BJ (cell line): ENCODE data around the gene KIAA0513. TPM values are rescaled to one million over a fixed set of nuclear protein-coding genes. Genes with fewer than 3 reads are reported as not detected.

Experiments
- CTCF ChIA-PET: fragments of 350-600 bp; formaldehyde crosslinking; extraction: SDS; loops from one replicate; lab custom pipeline; 2021; ENCODE audit warnings: antibody characterized with exemption, inconsistent platforms; lab: Yijun Ruan, JAX
- POLR2A ChIA-PET: fragments of 300-600 bp; sonication (Branson Sonifier 250); formaldehyde crosslinking; extraction: SDS; loops from one replicate; lab custom pipeline; 2021; ENCODE audit warnings: antibody characterized with exemption; lab: Charles Lee
- DNase-seq: peaks from one replicate; pipeline ENCODE4 v3.0.0-alpha.2; 2011; ENCODE audit warnings: low read depth
- H3K27me3 ChIP-seq: 2 replicates; pipeline ENCODE4 v1.6.0; 2011; ENCODE audit warnings: low read length; ENCODE audit not compliant: control insufficient read depth, insufficient read depth
- H3K36me3 ChIP-seq: 2 replicates; pipeline ENCODE4 v1.5.1; 2011; ENCODE audit warnings: low read length; ENCODE audit not compliant: control insufficient read depth, insufficient read depth
- H3K4me3 ChIP-seq: 2 replicates; pipeline ENCODE4 v1.5.1; 2011; ENCODE audit warnings: low read depth, mild to moderate bottlenecking, control low read depth, low read length
- polyA plus RNA-seq: library from polyadenylated mRNA; depleted of rRNA; stranded (reverse); fragments of >200 nt; gene quantifications from 2 replicates; pipeline ENCODE4 v1.2.3, GENCODE V29; 2011
- TF ChIP-seq, protein P1 (sequence below): IDR thresholded peaks from 2 replicates; pipeline ENCODE4 v1.5.1; 2011; ENCODE audit warnings: low read depth, mild to moderate bottlenecking, control low read depth, inconsistent platforms, low read length, moderate library complexity; ENCODE audit not compliant: insufficient read depth

The KIAA0513 gene
- polyA plus RNA-seq, 1 experiment = 6.6 TPM

DNA sequence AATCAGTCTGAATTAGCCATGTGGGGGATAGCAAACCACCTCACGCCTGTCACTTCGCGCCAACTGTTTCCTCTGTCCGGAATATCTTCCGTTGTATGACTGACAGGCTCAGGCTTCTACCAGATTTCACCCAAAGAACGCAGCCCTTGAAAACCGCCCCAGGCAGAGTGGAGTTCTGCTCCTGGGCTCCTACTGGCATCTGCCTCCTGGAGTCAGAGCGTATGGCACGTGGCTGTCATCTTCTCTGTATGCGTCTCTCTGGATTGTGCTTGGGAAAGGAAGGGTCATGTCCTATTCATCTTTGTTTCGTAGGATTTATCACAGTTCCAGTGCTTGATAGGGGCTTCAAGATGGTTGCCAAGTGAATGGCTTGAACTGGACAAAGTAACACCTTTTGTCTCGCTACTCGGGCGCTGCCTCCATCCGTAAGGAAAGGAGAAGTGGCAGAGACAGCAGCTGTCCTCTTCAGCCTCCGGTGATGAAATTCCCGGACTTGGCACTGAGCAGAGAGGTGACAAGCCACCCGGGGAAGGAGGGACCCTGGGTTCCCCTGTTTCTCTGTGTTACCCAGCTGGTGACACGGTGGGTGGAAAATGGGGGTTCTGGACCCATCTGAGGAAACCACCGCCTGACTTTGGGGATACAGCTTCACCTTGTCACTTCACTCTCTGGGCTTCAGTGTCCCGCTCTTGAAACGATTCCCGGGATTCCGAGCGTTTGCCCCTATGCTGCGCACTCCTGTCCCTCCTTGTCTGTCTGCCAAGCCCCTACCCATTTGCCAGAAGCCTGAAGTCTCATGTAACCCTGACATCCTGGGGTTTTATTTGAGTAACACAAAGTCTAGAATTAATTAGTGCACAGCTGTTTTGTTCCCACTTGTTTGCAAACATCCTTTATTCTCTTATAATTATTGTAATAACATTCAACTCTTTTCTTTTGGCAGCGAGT, 13.9 kb downstream of the KIAA0513 start:
- TF ChIP-seq, protein P1, sequence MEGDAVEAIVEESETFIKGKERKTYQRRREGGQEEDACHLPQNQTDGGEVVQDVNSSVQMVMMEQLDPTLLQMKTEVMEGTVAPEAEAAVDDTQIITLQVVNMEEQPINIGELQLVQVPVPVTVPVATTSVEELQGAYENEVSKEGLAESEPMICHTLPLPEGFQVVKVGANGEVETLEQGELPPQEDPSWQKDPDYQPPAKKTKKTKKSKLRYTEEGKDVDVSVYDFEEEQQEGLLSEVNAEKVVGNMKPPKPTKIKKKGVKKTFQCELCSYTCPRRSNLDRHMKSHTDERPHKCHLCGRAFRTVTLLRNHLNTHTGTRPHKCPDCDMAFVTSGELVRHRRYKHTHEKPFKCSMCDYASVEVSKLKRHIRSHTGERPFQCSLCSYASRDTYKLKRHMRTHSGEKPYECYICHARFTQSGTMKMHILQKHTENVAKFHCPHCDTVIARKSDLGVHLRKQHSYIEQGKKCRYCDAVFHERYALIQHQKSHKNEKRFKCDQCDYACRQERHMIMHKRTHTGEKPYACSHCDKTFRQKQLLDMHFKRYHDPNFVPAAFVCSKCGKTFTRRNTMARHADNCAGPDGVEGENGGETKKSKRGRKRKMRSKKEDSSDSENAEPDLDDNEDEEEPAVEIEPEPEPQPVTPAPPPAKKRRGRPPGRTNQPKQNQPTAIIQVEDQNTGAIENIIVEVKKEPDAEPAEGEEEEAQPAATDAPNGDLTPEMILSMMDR = no peak
- H3K36me3 ChIP-seq = no peaks in the 10 kb centered on the region
- no peak overlapping the region for H3K4me3 ChIP-seq
- DNase-seq = no peak
- ChIA-PET CTCF (interaction anchor here (0.9 to 1.1 kb wide), 2 partner anchors 117 to 289 kb away, joined by 3 to 4 read pairs; no protein-coding TSS in a partner anchor), POLR2A (no interaction called here)
- no peaks in the 10 kb centered on the region for H3K27me3 ChIP-seq

DNA sequence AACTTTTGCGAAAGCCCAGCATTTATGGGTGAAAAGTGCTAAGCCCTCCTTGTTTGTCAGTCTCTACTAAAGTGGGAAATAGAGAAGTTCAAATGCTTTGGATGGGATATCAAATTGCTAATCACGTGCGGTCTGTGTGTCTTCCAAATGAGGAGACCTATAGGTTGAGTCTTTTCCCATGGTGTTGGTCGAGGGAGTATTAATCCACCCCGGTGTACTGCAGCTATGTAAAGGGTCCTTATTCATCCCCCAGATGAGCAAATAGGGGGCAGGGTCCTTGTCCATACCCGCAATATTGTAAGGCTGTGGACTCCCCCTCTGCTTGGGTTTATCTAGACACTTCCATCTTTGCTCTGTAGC, 14.6 kb downstream of the KIAA0513 start:
- CTCF ChIA-PET = interaction anchor here (0.9 kb wide), 1 partner anchor 289 kb away, joined by 4 read pairs; no protein-coding TSS in a partner anchor
- Histone ChIP-seq H3K36me3 (no peaks in the 10 kb centered on the region), H3K4me3 (no peak overlapping the region), H3K27me3 (no peaks in the 10 kb centered on the region)
- DNase-seq = no peak
- POLR2A ChIA-PET = no interaction called here
- TF ChIP-seq, protein P1 = no peak

DNA sequence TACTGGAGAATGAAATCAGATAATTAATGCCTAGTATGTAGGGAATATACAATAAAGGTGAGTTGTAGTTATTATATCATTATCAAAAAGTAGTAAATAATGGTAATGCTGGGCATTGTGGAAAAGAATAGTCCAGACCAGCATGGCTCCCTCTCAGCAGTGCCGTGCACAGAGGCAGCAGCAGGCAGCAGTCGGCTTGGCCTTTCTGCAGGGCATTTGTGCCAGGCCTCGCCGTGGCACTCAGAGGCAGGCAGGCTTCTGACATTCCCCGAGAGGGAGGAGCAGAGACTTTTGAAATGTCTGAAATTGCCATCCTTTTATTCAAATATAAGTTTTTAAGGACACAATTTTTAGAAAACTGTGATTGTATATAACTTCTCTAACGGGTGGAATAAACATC, 15.0 kb downstream of the KIAA0513 start:
- CTCF ChIA-PET = interaction anchor here (1.0 kb wide), 1 partner anchor 14 kb away, joined by 4 read pairs; no protein-coding TSS in a partner anchor
- Histone ChIP-seq H3K4me3 (no peak overlapping the region), H3K36me3 (no peaks in the 10 kb centered on the region), H3K27me3 (no peaks in the 10 kb centered on the region)
- POLR2A ChIA-PET = no interaction called here
- no peak for DNase-seq
- TF ChIP-seq, protein P1 = no peak

DNA sequence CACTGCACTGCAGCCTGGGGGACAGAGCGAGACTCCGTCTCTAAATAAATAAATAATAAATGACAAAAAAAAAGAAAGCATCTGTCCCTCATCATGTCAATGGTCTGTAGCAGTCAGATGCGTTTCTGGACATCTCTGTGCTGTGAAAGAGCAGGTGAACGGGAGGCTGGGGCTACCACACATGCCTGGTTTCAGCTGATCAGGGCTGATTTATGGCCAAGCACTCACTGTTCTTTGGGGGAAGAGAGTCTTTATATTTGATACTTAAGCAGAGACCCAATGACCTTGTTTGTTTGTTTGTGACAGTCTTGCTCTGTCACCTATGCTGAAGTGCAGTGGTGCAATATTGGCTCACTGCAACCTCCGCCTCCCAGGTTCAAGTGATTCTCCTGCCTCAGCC, 17.5 kb downstream of the KIAA0513 start:
- Histone ChIP-seq H3K27me3 (no peaks in the 10 kb centered on the region), H3K36me3 (no peaks in the 10 kb centered on the region), H3K4me3 (no peak overlapping the region)
- ChIA-PET POLR2A (no interaction called here), CTCF (interaction anchor here (2.3 kb wide), 1 partner anchor 11 kb away, joined by 11 read pairs; no protein-coding TSS in a partner anchor)
- no peak for DNase-seq
- TF ChIP-seq, protein P1 = no peak
